HL-60 (cell line): ENCODE measurements around the gene CEP63.
"Not testable (repeated sequence)": the region's sequence is repeated elsewhere in the genome, so short reads cannot be mapped to it uniquely, and the experiment has no call there.

Source experiments
- DNase-seq, 2 experiments: peaks; one replicate each; pipeline ENCODE4 v3.0.0-alpha.2; 2010 to 2020; ENCODE audit warnings: low read depth in 1 of 2, low spot score in 1 of 2
- H3K27ac ChIP-seq: fragments of 250-450 bp; sonication (Bioruptor Pico); replicated peaks from 2 replicates; pipeline ENCODE4 v1.5.1; 2020; ENCODE audit warnings: mild to moderate bottlenecking, moderate library complexity
- H3K27me3 ChIP-seq: fragments of 250-450 bp; sonication (Bioruptor Pico); 2 replicates; pipeline ENCODE4 v1.5.1; 2021; ENCODE audit warnings: mild to moderate bottlenecking, moderate library complexity; ENCODE audit not compliant: insufficient read depth, poor library complexity, severe bottlenecking
- H3K4me3 ChIP-seq: replicated peaks from 2 replicates; pipeline ENCODE4 v1.5.1; 2011; ENCODE audit warnings: mild to moderate bottlenecking, control low read depth, low read length; ENCODE audit not compliant: insufficient read depth
- GABPA ChIP-seq: IDR thresholded peaks from 2 replicates; pipeline ENCODE4 v1.6.1; 2012; ENCODE audit warnings: low read depth
- POLR2AphosphoS5 ChIP-seq: IDR thresholded peaks from 2 replicates; pipeline ENCODE4 v1.6.1; 2012; ENCODE audit warnings: low read depth
- SPI1 ChIP-seq: IDR thresholded peaks from 2 replicates; pipeline ENCODE4 v1.6.1; 2012; ENCODE audit warnings: low read depth, mild to moderate bottlenecking, borderline replicate concordance
- TF ChIP-seq, protein P1 (sequence below): IDR thresholded peaks from 2 replicates; pipeline ENCODE4 v1.6.1; 2012; ENCODE audit warnings: low read depth; ENCODE audit not compliant: insufficient replicate concordance
- TF ChIP-seq, protein P2 (sequence below): IDR thresholded peaks from one replicate; pipeline ENCODE4 v1.5.1; 2011; ENCODE audit warnings: low read length, control low read depth, inconsistent platforms; ENCODE audit not compliant: insufficient read depth

Gene CEP63

DNA sequence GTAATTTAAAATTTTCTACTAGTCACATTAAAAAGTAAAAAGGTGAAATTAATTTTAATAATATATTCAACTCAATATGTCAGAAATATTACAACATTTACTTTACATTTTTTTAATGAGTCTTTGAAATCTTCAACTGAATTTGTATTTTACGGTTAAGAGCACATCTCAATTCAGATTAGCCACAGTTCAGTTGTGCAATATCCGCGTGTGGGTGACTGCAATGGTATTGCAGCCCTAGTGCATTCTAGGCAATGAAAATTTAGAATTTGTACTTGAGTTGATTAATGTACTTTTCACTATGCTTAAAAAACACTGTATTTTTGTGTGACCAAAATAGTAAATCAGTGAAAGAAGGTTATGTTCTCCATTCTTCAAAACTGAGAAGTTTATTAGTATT lies 57.3 kb downstream of the CEP63 start:
- Histone ChIP-seq H3K27ac (peak overlapping the region; percentile 79), H3K27me3 (no peaks in the 10 kb centered on the region), H3K4me3 (no peak overlapping the region)
- TF ChIP-seq, protein P1, sequence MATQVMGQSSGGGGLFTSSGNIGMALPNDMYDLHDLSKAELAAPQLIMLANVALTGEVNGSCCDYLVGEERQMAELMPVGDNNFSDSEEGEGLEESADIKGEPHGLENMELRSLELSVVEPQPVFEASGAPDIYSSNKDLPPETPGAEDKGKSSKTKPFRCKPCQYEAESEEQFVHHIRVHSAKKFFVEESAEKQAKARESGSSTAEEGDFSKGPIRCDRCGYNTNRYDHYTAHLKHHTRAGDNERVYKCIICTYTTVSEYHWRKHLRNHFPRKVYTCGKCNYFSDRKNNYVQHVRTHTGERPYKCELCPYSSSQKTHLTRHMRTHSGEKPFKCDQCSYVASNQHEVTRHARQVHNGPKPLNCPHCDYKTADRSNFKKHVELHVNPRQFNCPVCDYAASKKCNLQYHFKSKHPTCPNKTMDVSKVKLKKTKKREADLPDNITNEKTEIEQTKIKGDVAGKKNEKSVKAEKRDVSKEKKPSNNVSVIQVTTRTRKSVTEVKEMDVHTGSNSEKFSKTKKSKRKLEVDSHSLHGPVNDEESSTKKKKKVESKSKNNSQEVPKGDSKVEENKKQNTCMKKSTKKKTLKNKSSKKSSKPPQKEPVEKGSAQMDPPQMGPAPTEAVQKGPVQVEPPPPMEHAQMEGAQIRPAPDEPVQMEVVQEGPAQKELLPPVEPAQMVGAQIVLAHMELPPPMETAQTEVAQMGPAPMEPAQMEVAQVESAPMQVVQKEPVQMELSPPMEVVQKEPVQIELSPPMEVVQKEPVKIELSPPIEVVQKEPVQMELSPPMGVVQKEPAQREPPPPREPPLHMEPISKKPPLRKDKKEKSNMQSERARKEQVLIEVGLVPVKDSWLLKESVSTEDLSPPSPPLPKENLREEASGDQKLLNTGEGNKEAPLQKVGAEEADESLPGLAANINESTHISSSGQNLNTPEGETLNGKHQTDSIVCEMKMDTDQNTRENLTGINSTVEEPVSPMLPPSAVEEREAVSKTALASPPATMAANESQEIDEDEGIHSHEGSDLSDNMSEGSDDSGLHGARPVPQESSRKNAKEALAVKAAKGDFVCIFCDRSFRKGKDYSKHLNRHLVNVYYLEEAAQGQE: no peak
- TF ChIP-seq SPI1 (no peak), GABPA (no peak), POLR2AphosphoS5 (no peak)
- TF ChIP-seq, protein P2, sequence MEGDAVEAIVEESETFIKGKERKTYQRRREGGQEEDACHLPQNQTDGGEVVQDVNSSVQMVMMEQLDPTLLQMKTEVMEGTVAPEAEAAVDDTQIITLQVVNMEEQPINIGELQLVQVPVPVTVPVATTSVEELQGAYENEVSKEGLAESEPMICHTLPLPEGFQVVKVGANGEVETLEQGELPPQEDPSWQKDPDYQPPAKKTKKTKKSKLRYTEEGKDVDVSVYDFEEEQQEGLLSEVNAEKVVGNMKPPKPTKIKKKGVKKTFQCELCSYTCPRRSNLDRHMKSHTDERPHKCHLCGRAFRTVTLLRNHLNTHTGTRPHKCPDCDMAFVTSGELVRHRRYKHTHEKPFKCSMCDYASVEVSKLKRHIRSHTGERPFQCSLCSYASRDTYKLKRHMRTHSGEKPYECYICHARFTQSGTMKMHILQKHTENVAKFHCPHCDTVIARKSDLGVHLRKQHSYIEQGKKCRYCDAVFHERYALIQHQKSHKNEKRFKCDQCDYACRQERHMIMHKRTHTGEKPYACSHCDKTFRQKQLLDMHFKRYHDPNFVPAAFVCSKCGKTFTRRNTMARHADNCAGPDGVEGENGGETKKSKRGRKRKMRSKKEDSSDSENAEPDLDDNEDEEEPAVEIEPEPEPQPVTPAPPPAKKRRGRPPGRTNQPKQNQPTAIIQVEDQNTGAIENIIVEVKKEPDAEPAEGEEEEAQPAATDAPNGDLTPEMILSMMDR: no peak
- peak; percentile 80 to 82 for DNase-seq

DNA sequence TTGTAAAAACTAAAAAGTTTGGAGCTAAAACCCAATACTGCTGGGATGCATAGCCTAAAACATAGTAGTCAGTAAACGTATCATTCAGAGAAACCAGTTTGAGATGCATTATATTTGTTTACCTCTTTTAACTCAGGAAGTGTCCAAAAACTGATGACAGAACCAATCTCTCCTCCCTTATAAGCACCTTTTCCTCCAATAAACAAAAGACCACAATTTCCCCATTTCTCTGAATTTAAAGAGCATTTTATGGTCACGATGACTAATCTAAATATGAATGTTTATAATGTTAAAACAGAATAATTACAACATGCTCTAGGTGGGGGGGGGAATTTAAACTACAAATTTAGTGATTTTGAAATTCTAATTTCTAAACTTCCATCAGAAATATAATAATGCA lies 58.5 kb downstream of the CEP63 start:
- TF ChIP-seq, protein P2: no peak
- no peak for TF ChIP-seq SPI1
- TF ChIP-seq, protein P1: no peak
- TF ChIP-seq POLR2AphosphoS5: no peak
- no peak for TF ChIP-seq GABPA
- Histone ChIP-seq H3K4me3 (no peak overlapping the region), H3K27ac (peak overlapping the region; percentile 79), H3K27me3 (no peaks in the 10 kb centered on the region)
- DNase-seq: no peak

DNA sequence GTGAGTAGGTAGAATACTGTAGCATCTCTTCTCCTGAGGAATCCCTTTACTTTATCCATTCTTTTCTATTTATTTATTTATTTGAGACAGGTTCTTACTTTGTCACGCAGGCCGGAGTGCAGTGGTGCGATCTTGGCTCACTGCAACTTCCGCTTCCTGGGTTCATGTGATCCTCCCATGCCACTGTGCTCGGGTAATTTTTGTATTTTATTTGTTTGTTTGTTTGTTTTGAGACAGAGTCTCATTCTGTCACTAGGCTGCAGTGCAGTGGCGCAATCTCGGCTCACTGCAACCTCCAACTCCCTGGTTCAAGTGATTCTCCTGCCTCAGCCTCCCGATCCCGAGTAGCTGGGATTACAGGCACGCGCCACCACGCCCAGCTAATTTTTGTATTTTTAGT lies 58.9 kb downstream of the CEP63 start:
- peak in 1 of 2 experiments; percentile 70 for DNase-seq
- H3K27ac ChIP-seq: peak overlapping the region; percentile 79
- H3K4me3 ChIP-seq, H3K27me3 ChIP-seq: not testable (repeated sequence)

DNA sequence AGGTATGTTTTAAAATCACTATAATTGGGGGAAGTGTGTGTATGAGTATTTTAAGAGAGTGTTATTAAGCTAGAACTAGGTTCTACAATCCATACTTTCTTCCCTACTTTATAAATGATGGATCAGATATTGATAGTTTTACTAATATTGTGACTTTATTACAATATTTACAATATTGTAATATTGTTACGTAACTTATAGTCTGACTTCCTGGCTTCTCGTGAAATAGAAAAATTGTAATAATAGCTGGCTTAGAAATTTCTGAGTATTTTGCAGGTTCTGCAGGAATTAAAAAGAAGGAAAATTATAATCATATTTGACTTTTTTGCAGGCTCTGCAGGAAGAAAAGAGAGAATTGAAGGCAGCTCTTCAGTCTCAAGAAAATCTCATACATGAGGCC lies 60.0 kb downstream of the CEP63 start:
- TF ChIP-seq SPI1: no peak
- TF ChIP-seq GABPA: no peak
- no peak for TF ChIP-seq POLR2AphosphoS5
- TF ChIP-seq, protein P2: no peak
- TF ChIP-seq, protein P1: no peak
- Histone ChIP-seq H3K27me3 (no peaks in the 10 kb centered on the region), H3K4me3 (no peak overlapping the region), H3K27ac (peak overlapping the region; percentile 79)
- no peak for DNase-seq
